ENCODE results near the gene SNAP25.
A peak's percentile ranks its signal among the peaks of the same experiment; 100 is the strongest.

The SNAP25 gene

DNA sequence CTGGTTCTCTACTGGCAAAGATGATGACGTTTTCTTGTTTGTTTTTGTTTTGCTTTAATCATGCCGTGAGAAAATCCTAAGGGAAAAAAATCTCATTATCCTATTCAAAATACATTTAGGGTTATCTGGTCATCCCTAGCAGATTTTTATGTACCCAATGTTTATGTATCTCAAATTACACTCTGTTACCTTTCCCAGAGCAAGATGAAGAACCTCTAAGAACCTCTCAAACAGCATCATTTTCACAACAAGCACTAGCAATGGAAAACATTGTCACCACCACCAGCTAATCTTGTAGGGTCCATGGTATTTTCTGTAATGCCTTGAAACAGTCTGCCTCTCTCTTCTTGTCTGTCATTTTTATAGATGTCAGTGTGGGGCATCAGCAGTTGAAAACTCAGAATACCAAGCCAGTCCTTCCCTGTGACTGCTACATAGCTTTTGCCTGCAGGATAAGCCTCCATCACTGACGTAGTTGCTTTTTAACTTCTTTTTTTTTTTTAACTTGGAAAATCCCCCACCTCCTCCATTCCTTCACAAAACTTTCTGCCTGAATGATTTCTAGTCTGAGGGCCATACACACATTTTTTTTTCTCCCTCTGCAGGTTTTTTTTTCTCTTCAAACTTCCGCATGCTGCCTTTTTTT lies 2.4 kb upstream of the SNAP25 start:
- peaks cover 5% of the 10 kb centered on the region for H3K4me1 ChIP-seq (ENCODE audit: control insufficient read depth, insufficient read depth, low read length)
- H3K4me3 ChIP-seq (ENCODE audit: insufficient read depth, low read depth, low read length) = no peak overlapping the region
- H3K9me3 ChIP-seq (ENCODE audit: control insufficient read depth, low read length) = no peaks in the 10 kb centered on the region
- H3K27me3 ChIP-seq (ENCODE audit: control insufficient read depth, insufficient read depth, low read length, poor library complexity, severe bottlenecking) = peaks cover 49% of the 10 kb centered on the region
- 37 to 60% methylated on average over 3 to 4 of the region's 4 CpGs for WGBS, 2 experiments
- no peak overlapping the region for H3K27ac ChIP-seq (ENCODE audit: insufficient read depth, low read depth, low read length, poor library complexity, severe bottlenecking)
- H3K36me3 ChIP-seq (ENCODE audit: control insufficient read depth, insufficient read depth, low read length) = no peaks in the 10 kb centered on the region

DNA sequence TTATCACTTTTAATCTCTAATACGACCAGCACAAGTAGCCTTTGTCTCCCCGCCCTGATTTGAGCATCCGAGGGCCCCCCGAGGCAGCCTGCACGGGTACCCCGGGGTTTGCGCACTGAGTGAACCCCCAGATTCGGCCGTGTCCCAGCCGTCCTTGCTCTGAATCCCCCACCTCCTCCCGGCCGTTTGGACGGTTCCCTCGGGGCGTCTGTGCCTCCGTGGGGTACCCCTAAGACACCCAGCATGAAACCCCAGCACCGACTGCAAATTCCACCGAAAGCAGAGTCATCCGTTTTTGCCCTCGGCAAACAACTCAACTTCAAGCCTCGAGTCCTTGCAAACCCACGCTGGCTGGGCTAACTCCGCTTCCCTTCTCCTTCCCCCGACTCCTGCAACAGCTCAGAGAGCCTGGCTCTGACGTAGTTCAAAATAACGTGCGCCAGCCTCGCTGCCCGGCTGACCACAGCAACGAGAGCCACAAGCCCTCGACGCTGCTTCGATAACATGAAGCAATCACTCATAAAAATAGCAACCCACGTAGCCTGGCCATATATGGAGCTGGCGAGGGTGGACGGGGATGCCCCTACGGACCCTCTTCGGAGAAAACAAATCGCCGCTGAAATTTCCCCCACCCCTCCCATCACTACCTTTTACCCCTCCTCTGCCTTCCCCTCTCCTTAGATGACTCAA lies 764 bp upstream of the SNAP25 start:
- Histone ChIP-seq H3K36me3 (ENCODE audit: control insufficient read depth, insufficient read depth, low read length) (no peaks in the 10 kb centered on the region), H3K4me3 (ENCODE audit: insufficient read depth, low read depth, low read length) (peak overlapping the region; percentile 37), H3K27me3 (ENCODE audit: control insufficient read depth, insufficient read depth, low read length, poor library complexity, severe bottlenecking) (peaks cover 49% of the 10 kb centered on the region), H3K27ac (ENCODE audit: insufficient read depth, low read depth, low read length, poor library complexity, severe bottlenecking) (no peak overlapping the region), H3K4me1 (ENCODE audit: control insufficient read depth, insufficient read depth, low read length) (peaks cover 5% of the 10 kb centered on the region), H3K9me3 (ENCODE audit: control insufficient read depth, low read length) (no peaks in the 10 kb centered on the region)
- 1% methylated on average over 40 of the region's 40 CpGs for WGBS, 2 experiments

GRCh38 chr20:10219452-10219791 lies 792 bp downstream of the SNAP25 start:
- Histone ChIP-seq H3K4me1 (ENCODE audit: control insufficient read depth, insufficient read depth, low read length) (peaks cover 5% of the 10 kb centered on the region), H3K9me3 (ENCODE audit: control insufficient read depth, low read length) (no peaks in the 10 kb centered on the region), H3K4me3 (ENCODE audit: insufficient read depth, low read depth, low read length) (peak overlapping the region; percentile 38), H3K36me3 (ENCODE audit: control insufficient read depth, insufficient read depth, low read length) (no peaks in the 10 kb centered on the region), H3K27me3 (ENCODE audit: control insufficient read depth, insufficient read depth, low read length, poor library complexity, severe bottlenecking) (peaks cover 49% of the 10 kb centered on the region), H3K27ac (ENCODE audit: insufficient read depth, low read depth, low read length, poor library complexity, severe bottlenecking) (no peak overlapping the region)
- WGBS, 2 experiments = 0 to 1% methylated on average over 32 of the region's 32 CpGs

- WGBS, 2 experiments = 91 to 95% methylated on average over 4 of the region's 4 CpGs
These were observed 1.5 kb downstream of the SNAP25 start for GRCh38 chr20:10219993-10220750.

DNA sequence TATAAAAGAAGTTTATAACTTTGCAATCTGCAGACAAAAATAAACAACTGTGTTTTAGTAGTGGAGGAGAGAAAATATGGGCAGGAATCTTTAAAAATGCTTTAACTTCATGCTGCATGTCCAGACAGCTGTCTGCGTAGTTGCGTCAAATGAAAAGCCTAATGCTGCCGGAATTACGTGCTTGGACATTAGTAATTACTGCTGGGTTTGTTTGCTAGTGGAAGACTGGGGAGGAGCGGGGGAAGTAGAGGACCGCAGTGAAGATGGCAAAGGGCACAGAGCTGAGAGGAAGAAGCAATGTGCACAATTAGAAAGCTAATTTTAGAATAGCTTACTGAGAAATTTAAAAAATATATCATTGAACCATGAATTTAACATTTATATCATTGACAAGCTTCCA lies 2.4 kb downstream of the SNAP25 start:
- no peaks in the 10 kb centered on the region for H3K9me3 ChIP-seq (ENCODE audit: control insufficient read depth, low read length)
- peaks cover 35% of the 10 kb centered on the region for H3K27me3 ChIP-seq (ENCODE audit: control insufficient read depth, insufficient read depth, low read length, poor library complexity, severe bottlenecking)
- H3K4me3 ChIP-seq (ENCODE audit: insufficient read depth, low read depth, low read length) = no peak overlapping the region
- H3K27ac ChIP-seq (ENCODE audit: insufficient read depth, low read depth, low read length, poor library complexity, severe bottlenecking) = no peak overlapping the region
- no peaks in the 10 kb centered on the region for H3K36me3 ChIP-seq (ENCODE audit: control insufficient read depth, insufficient read depth, low read length)
- H3K4me1 ChIP-seq (ENCODE audit: control insufficient read depth, insufficient read depth, low read length) = peaks cover 4% of the 10 kb centered on the region
- WGBS, 2 experiments = 92 to 94% methylated on average over 6 of the region's 6 CpGs

More at GRCh38 chr20:10219993-10220750, 1.5 kb downstream of the SNAP25 start:
- Histone ChIP-seq H3K4me1 (ENCODE audit: control insufficient read depth, insufficient read depth, low read length) (peaks cover 5% of the 10 kb centered on the region), H3K9me3 (ENCODE audit: control insufficient read depth, low read length) (no peaks in the 10 kb centered on the region), H3K4me3 (ENCODE audit: insufficient read depth, low read depth, low read length) (no peak overlapping the region), H3K36me3 (ENCODE audit: control insufficient read depth, insufficient read depth, low read length) (no peaks in the 10 kb centered on the region), H3K27me3 (ENCODE audit: control insufficient read depth, insufficient read depth, low read length, poor library complexity, severe bottlenecking) (peaks cover 44% of the 10 kb centered on the region), H3K27ac (ENCODE audit: insufficient read depth, low read depth, low read length, poor library complexity, severe bottlenecking) (no peak overlapping the region)

DNA sequence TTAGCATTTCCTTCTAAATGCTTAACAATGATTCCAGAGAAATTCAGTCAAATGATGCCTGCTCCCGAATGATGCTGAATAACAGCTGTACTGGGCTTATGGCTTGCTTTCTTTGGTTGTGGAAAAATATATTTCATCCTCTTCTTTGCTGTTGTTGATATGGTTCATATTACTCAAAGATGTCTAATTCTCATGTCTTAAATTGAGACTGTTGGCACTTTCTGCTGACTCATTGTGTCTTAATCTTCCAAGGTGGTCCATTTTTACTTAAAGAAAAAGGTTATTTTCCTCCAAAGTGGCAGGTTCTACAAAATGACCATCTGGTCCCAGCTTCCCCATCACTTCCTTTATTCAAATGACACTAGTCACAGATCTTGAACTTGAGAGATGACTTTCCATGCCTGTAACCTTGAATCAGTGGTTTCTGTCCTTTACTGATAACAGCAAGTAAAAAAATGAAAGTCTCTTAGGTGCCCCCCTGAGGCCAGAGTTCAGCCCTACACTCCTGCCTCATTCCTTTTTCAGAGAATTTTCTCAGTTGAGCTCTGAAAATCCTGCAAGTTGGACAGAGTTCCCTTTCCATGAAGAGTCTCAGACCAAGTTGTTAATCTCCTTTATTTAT lies 6.9 kb downstream of the SNAP25 start:
- Histone ChIP-seq H3K27me3 (ENCODE audit: control insufficient read depth, insufficient read depth, low read length, poor library complexity, severe bottlenecking) (peaks cover 5% of the 10 kb centered on the region), H3K9me3 (ENCODE audit: control insufficient read depth, low read length) (no peaks in the 10 kb centered on the region), H3K27ac (ENCODE audit: insufficient read depth, low read depth, low read length, poor library complexity, severe bottlenecking) (no peak overlapping the region), H3K4me3 (ENCODE audit: insufficient read depth, low read depth, low read length) (no peak overlapping the region), H3K36me3 (ENCODE audit: control insufficient read depth, insufficient read depth, low read length) (no peaks in the 10 kb centered on the region), H3K4me1 (ENCODE audit: control insufficient read depth, insufficient read depth, low read length) (no peaks in the 10 kb centered on the region)
- WGBS, 2 experiments = 100% methylated on average over 1 of the region's 1 CpG; no CpG with 5 or more reads in 1 of the 2 experiments

- Histone ChIP-seq H3K36me3 (ENCODE audit: control insufficient read depth, insufficient read depth, low read length) (no peaks in the 10 kb centered on the region), H3K4me3 (ENCODE audit: insufficient read depth, low read depth, low read length) (no peak overlapping the region), H3K27me3 (ENCODE audit: control insufficient read depth, insufficient read depth, low read length, poor library complexity, severe bottlenecking) (no peaks in the 10 kb centered on the region), H3K27ac (ENCODE audit: insufficient read depth, low read depth, low read length, poor library complexity, severe bottlenecking) (no peak overlapping the region), H3K9me3 (ENCODE audit: control insufficient read depth, low read length) (no peaks in the 10 kb centered on the region), H3K4me1 (ENCODE audit: control insufficient read depth, insufficient read depth, low read length) (no peaks in the 10 kb centered on the region)
- 87 to 94% methylated on average over 2 of the region's 2 CpGs for WGBS, 2 experiments
These were observed 9.7 kb downstream of the SNAP25 start for GRCh38 chr20:10228330-10228729.

- H3K4me3 ChIP-seq (ENCODE audit: insufficient read depth, low read depth, low read length) = no peak overlapping the region
- H3K4me1 ChIP-seq (ENCODE audit: control insufficient read depth, insufficient read depth, low read length) = no peaks in the 10 kb centered on the region
- H3K27ac ChIP-seq (ENCODE audit: insufficient read depth, low read depth, low read length, poor library complexity, severe bottlenecking) = no peak overlapping the region
- H3K27me3 ChIP-seq (ENCODE audit: control insufficient read depth, insufficient read depth, low read length, poor library complexity, severe bottlenecking) = no peaks in the 10 kb centered on the region
- no peaks in the 10 kb centered on the region for H3K9me3 ChIP-seq (ENCODE audit: control insufficient read depth, low read length)
- no peaks in the 10 kb centered on the region for H3K36me3 ChIP-seq (ENCODE audit: control insufficient read depth, insufficient read depth, low read length)
These were observed 12.7 kb downstream of the SNAP25 start for GRCh38 chr20:10231290-10231689.

DNA sequence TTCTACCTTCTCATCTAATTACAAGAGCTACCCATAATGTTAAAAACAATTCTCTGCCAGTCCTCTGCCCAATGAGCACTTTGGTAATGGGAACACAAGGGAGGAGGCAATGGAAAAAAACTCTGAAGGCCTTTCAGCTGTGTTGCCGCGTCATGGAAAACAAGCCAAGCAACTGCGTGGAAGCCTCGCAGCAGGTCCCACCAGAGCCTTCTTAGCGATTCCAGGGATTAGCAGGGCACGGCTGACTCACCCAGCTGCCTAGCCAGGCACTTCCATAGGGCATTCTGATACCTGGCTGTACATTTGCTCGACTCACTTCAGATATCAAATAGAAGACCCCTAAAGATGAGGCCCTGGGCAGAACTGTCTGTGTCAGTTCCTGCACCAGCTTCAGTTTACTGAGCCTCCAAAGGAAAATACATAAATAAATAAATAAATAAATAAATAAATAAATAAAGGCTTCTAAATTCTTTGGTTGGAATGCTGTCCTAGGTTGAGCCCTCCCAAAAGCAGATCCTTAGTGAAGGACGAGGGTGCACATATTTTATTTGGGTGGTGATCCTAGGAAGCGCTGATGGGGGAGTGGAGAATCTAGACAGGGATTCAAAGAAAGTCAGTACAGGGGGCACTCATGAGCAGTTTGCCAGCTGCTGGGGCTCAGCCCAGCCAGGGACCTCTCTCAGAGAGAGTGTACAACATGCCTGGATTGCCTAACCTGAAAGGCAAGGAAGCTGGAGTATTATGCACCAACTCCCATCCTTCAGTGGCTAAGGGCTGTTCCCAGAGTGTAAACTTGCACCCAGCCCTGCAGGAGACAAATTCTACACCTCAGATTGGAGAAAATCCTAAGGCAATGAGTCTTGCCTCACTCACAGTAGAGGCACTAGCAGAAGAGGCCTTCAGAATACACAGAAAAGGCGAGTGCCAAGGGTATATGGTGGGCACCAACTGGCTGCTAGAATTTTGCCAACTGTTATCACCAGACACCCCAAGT lies 18.2 kb downstream of the SNAP25 start:
- WGBS, 2 experiments = 81 to 84% methylated on average over 10 of the region's 10 CpGs
- Histone ChIP-seq H3K4me1 (ENCODE audit: control insufficient read depth, insufficient read depth, low read length) (peaks cover 9% of the 10 kb centered on the region), H3K27ac (ENCODE audit: insufficient read depth, low read depth, low read length, poor library complexity, severe bottlenecking) (no peak overlapping the region), H3K36me3 (ENCODE audit: control insufficient read depth, insufficient read depth, low read length) (no peaks in the 10 kb centered on the region), H3K4me3 (ENCODE audit: insufficient read depth, low read depth, low read length) (no peak overlapping the region), H3K9me3 (ENCODE audit: control insufficient read depth, low read length) (no peaks in the 10 kb centered on the region), H3K27me3 (ENCODE audit: control insufficient read depth, insufficient read depth, low read length, poor library complexity, severe bottlenecking) (no peaks in the 10 kb centered on the region)
